ENCODE measurements around the gene PKIG. TPM values are rescaled to one million over a fixed set of nuclear protein-coding genes. Genes with fewer than 3 reads are reported as not detected.

The PKIG gene
- total and polyA plus RNA-seq, 9 donors = 37.0 to 114 (median 49.9) TPM

GRCh38 chr20:44601236-44601671, 18.9 kb downstream of the PKIG start:
- Histone ChIP-seq H3K36me3 (no peaks in the 10 kb centered on the region), H3K4me1 (ENCODE audit: insufficient read depth) (peaks cover 28% of the 10 kb centered on the region), H3K4me3 (no peak overlapping the region), H3K27me3 (no peaks in the 10 kb centered on the region), H3K27ac (peak overlapping the region; percentile 71 to 85), H3K9me3 (no peaks in the 10 kb centered on the region)
- DNase-seq = peak in 3 of 5 donors; percentile 52 to 57 (median 55)
- WGBS, 3 donors = 12 to 15% (median 15%) methylated on average over 7 of the region's 7 CpGs
- intact Hi-C loops (cut with DNase I) = loop anchor here in 2 of 4 donors (5.0 to 10.0 kb wide), 3 partner anchors 56 to 386 kb away; partner anchors contain the start of gene OSER1 (in 1 of the 2)
- no peak for TF ChIP-seq POLR2A (IDR thresholded peaks at IDR 0.05)
- TF ChIP-seq EP300 (IDR thresholded peaks at IDR 0.05) = no peak
- no peak for TF ChIP-seq CTCF (IDR thresholded peaks at IDR 0.05)

- DNase-seq = peak; percentile 78 to 84 (median 81)
- peak overlapping the region; percentile 50 to 85 for H3K27ac ChIP-seq
- no peaks in the 10 kb centered on the region for H3K27me3 ChIP-seq
- TF ChIP-seq EP300 (IDR thresholded peaks at IDR 0.05) (no peak), POLR2A (IDR thresholded peaks at IDR 0.05) (no peak), CTCF (IDR thresholded peaks at IDR 0.05) (no peak)
- no peak overlapping the region for H3K4me3 ChIP-seq
- no peaks in the 10 kb centered on the region for H3K36me3 ChIP-seq
- intact Hi-C loops (cut with DNase I) = loop anchor here in 2 of 4 donors (5.0 to 10.0 kb wide), 3 partner anchors 57 to 387 kb away; partner anchors contain the start of gene OSER1 (in 1 of the 2)
- no peaks in the 10 kb centered on the region for H3K9me3 ChIP-seq
- WGBS, 3 donors = 0% methylated on average over 1 of the region's 1 CpG
- H3K4me1 ChIP-seq (ENCODE audit: insufficient read depth) = peaks cover 28% of the 10 kb centered on the region
Measured at GRCh38 chr20:44601801-44602204, 19.4 kb downstream of the PKIG start.

- peak in 1 of 5 donors; percentile 21 for DNase-seq
- peaks cover 25% of the 10 kb centered on the region for H3K4me1 ChIP-seq (ENCODE audit: insufficient read depth)
- WGBS, 3 donors = 96 to 98% (median 97%) methylated on average over 8 of the region's 8 CpGs
- TF ChIP-seq CTCF (IDR thresholded peaks at IDR 0.05) (no peak), EP300 (IDR thresholded peaks at IDR 0.05) (no peak), POLR2A (IDR thresholded peaks at IDR 0.05) (no peak)
- no peaks in the 10 kb centered on the region for H3K36me3 ChIP-seq
- H3K9me3 ChIP-seq = no peaks in the 10 kb centered on the region
- H3K27me3 ChIP-seq = no peaks in the 10 kb centered on the region
- no peak overlapping the region for H3K4me3 ChIP-seq
- no peak overlapping the region for H3K27ac ChIP-seq
- intact Hi-C loops (cut with DNase I) = loop anchor here in 2 of 4 donors (5.0 to 10.0 kb wide), 3 partner anchors 59 to 389 kb away; partner anchors contain the start of gene OSER1 (in 1 of the 2)
Measured at GRCh38 chr20:44603327-44603726, 20.9 kb downstream of the PKIG start.

GRCh38 chr20:44606725-44607441, 24.5 kb downstream of the PKIG start:
- Histone ChIP-seq H3K27ac (no peak overlapping the region), H3K9me3 (no peaks in the 10 kb centered on the region), H3K27me3 (no peaks in the 10 kb centered on the region), H3K4me3 (no peak overlapping the region), H3K4me1 (ENCODE audit: insufficient read depth) (peaks cover 8% of the 10 kb centered on the region), H3K36me3 (no peaks in the 10 kb centered on the region)
- no peak for TF ChIP-seq POLR2A (IDR thresholded peaks at IDR 0.05)
- no peak for TF ChIP-seq EP300 (IDR thresholded peaks at IDR 0.05)
- TF ChIP-seq CTCF (IDR thresholded peaks at IDR 0.05) = no peak
- 96 to 98% (median 98%) methylated on average over 5 of the region's 5 CpGs for WGBS, 3 donors
- no peak for DNase-seq
- intact Hi-C loops (cut with DNase I) = loop anchor here in 3 of 4 donors (5.0 to 10.0 kb wide), 4 partner anchors 62 to 392 kb away; partner anchors contain the start of gene OSER1 (in 1 of the 3)

Measured in ovary (tissue), 9 donors.